Right ventricle myocardium superior (tissue), 1 donor: ENCODE results near the gene C1orf50. TPM values are rescaled to one million over a fixed set of nuclear protein-coding genes. Genes with fewer than 3 reads are reported as not detected.
"Not testable (repeated sequence)": the region's sequence is repeated elsewhere in the genome, so short reads cannot be mapped to it uniquely, and the experiment has no call there.

ENCODE experiments used
- ATAC-seq: fragments of 200-7000 bp; cut with Tn5 transposase; one replicate; pipeline ENCODE4 v1.9.1; 2020; ENCODE audit warnings: mild to moderate bottlenecking; ENCODE audit not compliant: poor library complexity
- DNase-seq: peaks from one replicate; pipeline ENCODE4 v3.0.0-alpha.2; 2020
- intact Hi-C: fragments of 100-400 bp; cut with DNase I; formaldehyde crosslinking; loops from one replicate; pipeline ENCODE4 v1.11.2; 2022
- total RNA-seq: library from RNA; stranded (reverse); fragmentation: NEBNext Ultra II Directional; extraction: Animal tissue kit (Norgen Biotek cat#: 25700); gene quantifications from one replicate; pipeline ENCODE4 v1.2.1, GENCODE V29; 2021
- donor health status: DM: no; HTN: yes; CAD: no; lungs with severe emphysema.

The C1orf50 gene
- total RNA-seq, 1 donor from 2014 or later = 7.6 TPM

DNA sequence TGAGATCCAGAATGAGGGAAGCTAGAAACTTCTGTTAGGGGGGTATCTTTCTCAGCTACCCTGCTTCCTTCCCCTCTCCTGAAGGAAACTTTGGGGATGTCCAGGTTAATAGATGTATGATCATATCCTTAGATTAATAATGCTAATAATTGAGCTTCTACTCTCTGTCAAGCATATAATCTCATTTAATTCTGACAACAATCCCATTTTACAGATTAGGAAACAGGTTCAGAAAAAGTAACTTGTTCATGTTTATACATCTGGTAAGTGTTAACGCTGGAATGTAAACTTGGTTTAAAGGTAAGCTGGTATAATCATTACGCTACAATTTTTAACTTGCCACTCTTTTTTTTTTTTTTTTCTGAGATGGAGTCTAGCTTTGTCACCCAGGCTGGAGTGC lies 16.0 kb downstream of the C1orf50 start:
- ATAC-seq = no peak
- no peak for DNase-seq
- intact Hi-C loops = no loop called here

DNA sequence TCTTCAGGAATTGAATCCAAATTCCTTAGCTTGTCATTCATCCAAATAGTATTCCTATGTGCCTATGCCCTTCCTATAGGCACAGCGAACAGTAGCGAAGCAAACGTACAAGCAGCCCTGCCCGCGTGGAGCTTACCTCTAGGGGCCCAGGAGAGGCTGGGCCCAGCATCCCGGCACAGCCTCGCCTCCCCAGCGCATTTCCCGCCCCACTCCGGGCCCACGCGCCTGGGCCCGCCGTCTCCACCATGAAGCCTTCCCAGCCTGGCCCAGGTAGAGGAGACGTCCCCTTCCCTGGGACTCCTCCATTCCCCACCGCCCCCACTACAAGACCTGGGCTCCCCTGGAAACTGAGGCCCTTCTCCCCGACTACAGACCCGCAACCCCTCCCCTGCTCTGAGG lies 17.5 kb downstream of the C1orf50 start:
- DNase-seq = no peak
- ATAC-seq = no peak
- intact Hi-C loops = no loop called here

DNA sequence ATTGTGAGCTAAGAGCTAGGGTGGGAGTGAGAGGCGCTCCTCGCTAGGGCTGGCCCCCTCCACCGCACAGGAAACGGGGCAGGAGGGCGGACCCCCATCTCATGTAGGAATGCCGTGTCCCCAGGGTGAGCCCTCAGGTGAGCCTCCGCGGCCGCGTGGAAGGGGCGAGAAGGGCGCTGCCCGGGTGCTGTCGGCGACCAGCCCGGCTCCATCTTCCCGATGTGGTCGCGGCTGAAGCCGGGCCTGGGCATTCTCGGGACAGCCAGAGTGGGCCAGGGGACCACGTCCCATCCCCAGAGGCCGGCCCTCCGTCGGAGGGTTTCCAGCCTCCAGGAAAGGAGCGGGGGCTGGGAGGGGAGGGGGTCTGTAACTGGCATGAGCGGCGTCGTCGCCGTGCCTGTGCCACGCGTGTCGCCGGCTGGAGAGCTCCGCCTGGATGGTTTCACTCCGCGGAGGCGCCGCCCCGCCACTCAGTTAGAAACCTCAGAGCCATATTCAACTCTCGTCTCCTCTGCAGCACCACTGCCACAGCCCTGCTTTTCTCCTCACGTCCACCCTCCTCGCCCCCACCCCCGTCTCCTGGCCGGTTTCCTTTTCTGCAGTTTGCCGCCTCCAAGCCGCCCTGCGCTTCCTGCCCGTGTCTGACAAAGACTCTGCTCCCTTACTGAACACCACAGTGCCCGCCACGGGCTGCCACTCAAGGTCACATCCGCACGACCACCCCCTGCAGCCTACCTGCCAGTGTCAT lies 18.1 kb downstream of the C1orf50 start, which contains the start of gene TMEM269:
Gene TMEM269, plus strand, starts transcription at position 46 of the 748 bp plus-strand sequence. CDS start 4,903 bp downstream, outside the sequence.
- ATAC-seq (peak; percentile 56), DNase-seq (peak; percentile 55)
- intact Hi-C loops = no loop called here

DNA sequence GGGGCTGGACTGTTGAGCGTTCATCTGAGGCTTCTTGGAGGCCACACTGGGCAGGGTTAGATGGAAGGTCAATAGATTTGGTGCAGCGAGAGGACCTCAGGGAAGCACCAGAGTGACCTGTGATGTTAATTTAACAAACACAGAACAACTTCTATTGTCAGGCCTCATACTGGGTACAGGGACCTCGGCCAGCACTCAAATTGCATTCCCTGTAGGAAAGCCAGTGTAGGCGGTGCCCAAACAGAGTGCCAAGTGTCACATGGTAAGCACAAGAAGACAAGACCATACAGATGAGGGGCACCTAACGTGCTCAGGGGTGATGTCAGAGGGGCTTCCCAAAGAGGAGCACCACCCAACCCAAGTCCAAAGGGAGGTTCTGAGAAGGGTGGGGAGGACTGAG lies 19.0 kb downstream of the C1orf50 start:
- intact Hi-C loops = no loop called here
- no peak for DNase-seq
- ATAC-seq = peak; percentile 26

DNA sequence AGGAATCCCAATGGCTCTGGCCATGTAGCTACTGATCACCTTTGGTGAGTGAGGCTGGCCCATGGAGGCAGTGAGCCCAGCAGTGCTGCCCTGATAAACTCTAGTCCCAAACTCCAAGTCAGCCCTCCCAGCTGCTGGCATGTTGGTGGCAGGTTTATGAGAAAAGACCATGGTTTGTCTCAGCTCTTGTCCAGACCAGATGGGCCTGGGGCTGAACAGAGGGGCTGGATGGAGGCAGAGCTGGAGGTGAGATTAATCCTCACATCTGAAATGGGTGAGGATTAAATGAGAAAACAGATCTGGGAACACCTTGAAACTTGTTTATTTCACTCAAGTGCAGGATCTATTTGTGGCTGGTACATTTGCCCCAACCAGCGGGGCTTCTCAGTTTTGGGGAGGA lies 21.0 kb downstream of the C1orf50 start:
- DNase-seq (no peak), ATAC-seq (no peak)
- intact Hi-C loops = no loop called here

DNA sequence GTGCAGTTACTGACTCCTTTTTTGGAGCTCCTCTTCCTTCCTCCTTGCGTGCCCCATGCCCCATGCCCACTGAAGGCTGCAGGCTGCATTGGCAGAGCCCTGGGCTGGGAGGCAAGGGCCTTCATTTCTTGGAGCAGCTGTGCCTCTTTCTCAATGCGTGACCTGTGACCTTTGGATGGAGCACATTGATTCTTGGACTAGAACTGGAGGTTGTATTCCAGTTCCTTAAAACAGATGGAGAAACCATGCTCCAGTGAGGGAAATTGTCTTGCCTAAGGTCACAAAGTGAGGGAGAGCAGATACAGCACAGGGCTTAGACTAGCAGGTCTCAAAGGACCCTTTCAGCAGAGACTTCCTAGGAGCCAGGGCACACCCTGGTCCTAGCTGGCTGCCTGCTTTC lies 26.8 kb downstream of the C1orf50 start:
- ATAC-seq (no peak), DNase-seq (peak; percentile 46)
- intact Hi-C loops = no loop called here

DNA sequence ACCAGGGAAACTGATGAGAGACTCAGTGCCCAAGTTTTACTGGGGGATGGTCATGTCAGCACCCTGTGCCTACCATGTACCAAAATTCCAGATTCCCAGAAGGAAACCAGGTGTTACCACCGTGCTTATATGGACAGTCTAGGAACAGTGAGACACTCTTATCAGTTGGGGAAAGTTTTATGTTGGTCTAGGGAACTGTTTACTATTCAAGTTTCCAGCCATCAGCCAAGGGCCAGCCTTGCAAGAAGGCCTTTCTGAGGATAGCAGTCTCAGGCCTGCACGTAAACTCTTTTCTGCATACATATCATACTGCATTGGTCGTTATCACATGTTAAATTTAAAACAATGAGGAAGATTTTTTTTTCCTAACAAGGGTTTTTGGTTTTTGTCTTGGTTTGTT lies 30.4 kb downstream of the C1orf50 start:
- ATAC-seq = no peak
- DNase-seq = no peak
- intact Hi-C loops = no loop called here

DNA sequence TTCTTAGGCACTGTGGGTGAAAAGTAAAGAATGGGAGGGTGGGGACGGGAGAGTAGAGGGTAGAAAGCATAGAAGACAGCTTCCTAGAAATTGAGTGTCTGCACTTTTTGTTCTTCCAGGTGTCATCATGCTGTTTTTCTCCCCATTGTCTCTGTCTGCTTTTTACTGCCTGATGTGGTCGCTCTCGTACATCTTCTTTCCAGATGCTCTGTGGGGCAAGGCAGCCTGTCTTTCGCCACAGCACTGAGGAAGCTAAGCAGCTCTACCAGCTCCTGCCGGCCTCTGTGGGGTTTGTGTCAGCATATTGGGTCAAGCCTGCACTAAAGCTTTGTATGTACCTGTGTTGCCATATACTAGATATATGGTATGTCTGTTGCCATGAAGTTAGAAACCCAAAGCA lies 30.9 kb downstream of the C1orf50 start:
- no peak for ATAC-seq
- intact Hi-C loops = no loop called here
- DNase-seq = no peak

DNA sequence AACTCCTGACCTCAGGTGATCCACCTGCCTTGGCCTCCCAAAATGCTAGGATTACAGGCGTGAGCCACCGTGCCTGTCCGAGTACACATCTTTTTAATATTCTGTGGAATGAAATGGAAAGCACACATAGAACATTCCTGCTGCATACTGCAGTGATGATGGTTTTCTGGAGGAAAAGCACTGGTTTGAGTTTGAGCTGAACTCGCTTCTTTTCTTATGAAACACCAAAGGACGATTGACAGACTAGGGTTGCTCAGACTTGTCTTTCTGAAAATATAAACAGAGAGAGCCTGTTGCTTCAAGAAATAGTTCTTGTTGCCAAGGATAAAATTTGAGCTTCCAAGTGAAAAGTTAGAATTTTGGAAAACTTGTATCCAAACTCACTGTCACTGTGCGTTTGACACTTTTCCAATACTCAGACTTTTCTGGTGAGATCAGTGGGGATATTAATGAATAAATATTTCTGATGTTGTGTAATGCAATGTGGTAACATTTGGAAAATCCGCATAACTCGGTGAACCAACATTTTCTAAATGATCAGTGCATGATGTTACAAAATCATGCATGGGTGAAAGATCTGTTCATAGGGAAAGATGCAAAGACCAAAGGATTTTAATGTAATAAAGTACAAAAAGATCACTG lies 34.9 kb downstream of the C1orf50 start:
- DNase-seq (no peak), ATAC-seq (no peak)
- intact Hi-C loops = no loop called here

DNA sequence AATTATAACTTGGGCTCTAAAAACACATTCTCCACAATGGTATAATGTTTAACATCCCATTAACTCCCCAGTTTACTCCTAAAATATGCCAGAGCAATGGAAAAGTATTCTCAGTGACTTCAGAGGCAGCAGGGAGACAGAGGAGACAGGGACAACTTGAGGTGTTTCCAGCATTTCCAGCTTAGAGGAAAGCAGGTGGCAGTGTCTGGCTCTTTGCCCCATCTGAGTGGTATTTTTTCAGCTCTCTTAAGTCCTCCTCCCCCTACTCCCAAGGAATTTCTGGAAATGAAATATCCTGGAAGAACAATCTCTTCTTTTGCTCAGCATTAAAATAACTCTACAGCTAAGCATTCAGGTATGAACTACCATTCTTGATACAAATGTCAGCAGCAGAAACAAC lies 39.1 kb downstream of the C1orf50 start:
- intact Hi-C loops = no loop called here
- ATAC-seq (no peak), DNase-seq (no peak)

DNA sequence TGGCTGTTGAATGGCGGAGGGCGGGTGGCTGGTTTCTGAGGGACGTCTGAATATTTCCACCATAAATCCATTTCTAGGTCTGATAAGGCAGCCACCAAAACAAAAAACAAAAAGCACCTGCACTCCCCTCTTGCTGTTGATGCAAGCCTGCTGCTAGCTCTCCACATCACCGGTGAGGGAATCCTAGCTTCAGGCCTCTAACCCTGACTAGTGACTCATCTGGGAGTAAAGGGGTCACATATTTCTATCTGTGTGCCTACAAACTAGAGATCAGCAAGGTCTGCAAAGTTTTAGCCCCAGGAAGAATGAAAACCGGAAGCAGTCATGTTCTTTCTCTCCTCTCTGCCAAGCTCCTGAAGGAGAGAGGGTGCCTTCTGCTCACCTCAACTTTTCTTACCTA lies 39.5 kb downstream of the C1orf50 start:
- intact Hi-C loops = no loop called here
- DNase-seq = no peak
- no peak for ATAC-seq

DNA sequence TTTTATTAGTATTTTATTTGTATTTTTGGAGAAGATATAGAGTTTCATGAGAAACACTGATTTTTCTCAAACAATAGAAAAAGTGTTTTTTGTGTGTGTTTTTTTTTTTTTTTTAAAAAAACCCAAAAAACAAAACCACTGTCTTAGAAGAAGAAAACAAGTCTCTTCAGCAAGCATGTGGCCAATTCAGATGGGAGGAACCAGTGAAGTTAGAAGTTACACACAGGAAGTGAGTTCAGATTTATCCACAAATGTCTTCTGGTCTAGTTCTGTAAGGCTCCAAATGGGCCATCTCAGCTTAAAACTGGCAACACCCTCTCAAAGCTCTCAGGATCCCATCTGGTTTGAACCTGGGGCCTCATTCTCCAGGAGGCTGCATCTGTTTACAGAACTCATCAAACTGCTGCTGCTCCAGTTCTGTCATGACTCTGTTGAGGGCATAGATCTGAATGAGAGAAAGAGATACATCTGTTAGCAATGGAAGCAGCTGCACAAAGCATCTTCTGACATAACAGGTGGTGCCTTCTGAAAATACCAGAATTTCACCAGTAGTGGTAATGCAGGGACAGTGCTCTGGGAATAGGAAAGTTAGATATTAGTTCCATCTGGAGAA lies 40.1 kb downstream of the C1orf50 start:
- ATAC-seq = no peak
- DNase-seq = no peak
- intact Hi-C loops = no loop called here

DNA sequence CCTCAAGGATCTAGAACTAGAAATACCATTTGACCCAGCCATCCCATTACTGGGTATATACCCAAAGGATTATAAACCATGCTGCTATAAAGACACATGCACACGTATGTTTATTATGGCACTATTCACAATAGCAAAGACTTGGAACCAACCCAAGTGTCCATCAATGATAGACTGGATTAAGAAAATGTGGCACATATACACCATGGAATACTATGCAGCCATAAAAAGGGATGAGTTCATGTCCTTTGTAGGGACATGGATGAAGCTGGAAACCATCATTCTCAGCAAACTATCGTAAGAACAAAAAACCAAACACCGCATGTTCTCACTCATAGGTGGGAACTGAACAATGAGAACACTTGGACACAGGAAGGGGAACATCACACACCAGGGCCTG lies 47.8 kb downstream of the C1orf50 start:
- ATAC-seq, DNase-seq, intact Hi-C loops: not testable (repeated sequence)

DNA sequence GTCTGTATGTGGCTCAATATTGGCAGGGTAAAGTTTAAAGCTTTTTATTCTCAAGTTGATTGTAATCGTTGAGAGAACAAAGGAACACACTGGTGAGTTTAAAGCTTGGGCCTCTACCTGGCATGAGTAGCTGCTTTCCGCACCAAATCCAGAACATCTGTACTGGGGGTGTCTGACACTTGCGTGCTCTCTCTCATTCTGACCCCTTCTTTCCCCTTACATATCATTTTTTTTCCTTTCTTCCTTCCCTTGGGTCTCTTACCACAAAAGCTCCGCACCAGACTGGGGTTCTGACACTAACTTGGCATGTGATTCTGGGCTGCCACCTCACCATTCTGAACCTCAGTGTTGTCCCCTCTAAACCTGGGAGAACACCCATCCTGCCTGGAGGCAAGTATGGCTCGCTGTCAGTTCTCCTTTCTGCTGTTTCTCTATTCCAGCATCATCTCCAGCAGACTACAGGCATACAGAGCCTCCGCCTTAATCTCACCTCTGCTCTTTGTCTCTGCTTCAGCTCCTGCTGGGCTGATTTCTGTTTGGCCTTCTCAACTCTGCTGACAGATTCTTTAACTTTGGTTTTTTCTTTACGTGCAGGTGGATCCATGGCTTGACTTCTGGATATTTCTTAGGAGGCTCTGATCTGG lies 49.0 kb downstream of the C1orf50 start:
- DNase-seq (no peak), ATAC-seq (no peak)
- intact Hi-C loops = no loop called here

DNA sequence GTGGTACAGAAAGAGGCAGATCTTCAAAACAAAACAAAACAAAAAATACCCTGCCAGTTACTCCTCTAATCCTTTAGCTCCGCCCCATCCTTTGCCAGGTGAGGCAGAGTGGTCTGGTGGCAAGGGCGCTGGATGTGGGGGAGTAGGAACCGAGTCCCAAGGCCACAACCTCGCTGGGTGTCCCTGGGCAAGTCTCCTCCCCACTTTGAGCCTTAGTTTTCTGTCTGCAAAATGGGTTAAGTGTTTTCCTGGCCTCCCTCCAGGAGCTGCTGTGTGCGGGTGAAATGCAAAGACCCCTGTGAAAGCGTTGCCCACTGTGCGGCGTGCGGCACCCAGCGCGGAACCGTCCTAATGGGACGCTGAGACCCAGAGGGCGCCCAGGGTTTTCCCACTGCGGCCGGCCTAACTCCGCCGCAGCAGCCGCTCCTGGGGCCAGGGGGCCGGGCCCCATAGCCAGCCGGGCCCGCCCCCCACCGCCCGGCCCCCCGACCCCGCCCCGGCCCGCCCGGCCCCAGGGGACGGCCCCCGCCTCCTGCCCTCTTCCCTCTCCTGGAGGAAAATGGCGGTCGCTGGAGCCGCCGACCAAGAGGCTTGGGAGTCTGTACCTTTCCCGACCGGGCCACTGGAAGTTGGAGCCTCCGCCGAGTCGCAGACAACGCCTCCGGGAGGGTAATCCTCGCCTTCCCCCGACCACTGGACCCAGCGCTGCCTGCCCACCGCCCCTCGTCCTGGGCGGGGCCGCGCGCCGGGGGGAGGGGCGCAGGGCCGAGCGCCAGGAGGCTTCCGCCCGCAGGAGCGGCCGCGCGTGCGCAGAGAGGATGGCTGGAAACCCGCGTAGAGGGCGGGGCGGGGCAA lies 49.8 kb downstream of the C1orf50 start, which contains the start of the genes ERMAP and SVBP:
Gene ERMAP, plus strand, starts transcription at position 538 of the 855 bp plus-strand sequence. CDS start 13,327 bp downstream, outside the sequence.
Gene SVBP, minus strand, starts transcription at position 813 of the 855 bp plus-strand sequence. CDS start 853 bp downstream, outside the sequence.
- DNase-seq (peak; percentile 96), ATAC-seq (peak; percentile 99)
- intact Hi-C loops = no loop called here

DNA sequence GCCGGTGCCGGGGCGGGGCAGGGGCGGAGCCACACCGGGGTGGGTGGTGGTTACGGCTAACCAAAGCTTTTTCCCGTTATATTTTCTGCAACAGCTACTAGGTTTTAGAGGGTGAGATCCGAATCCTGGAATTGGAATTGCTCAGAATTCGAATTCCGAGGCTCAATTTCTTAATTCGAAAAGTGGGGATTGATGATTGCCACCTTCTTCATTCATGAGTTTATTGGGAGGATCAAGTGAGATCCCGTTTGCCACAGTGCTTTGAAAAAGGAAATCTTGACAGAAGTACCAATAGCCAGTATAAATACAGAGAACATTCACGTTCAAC lies 50.4 kb downstream of the C1orf50 start:
- ATAC-seq = no peak
- DNase-seq = no peak
- intact Hi-C loops = no loop called here

DNA sequence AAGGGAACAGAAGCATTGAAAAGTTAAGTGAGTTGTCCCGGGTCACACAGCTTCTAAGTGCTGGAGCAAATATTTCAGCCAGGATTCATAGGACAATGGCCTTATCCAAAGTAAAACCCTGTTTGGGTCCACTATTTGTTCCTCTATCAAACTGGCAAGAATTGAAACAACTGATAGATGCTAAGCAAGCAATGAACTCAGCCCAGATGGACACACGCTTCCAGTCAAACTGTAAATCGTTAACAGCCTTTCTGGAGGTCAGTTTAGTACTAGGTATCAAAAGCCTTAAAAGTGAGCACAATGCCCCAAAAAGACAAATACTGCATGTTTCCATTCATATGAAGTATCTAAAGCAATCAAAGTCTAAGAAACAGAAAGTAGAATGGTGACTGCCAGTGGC lies 50.9 kb downstream of the C1orf50 start:
- ATAC-seq (no peak), DNase-seq (no peak)
- intact Hi-C loops = no loop called here

DNA sequence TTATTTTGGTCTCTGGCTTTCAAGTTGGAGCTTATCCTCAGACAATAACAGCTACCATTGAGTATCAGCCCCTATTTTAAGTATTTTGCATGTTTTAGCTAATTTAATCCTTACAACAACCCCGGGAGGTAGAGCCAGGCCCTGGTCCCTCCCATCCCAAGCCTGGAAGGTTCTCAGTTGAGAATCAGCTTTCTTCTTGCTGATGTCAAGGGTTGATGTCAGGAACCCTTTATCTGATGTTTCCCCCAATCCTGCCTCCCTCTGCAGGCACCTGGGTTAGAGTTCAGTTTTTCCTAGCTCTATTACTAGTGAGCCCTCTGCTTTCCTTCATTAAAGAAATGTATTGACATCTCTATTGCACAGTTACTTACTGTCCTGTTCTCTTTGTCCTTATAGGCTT lies 53.8 kb downstream of the C1orf50 start:
- intact Hi-C loops = no loop called here

DNA sequence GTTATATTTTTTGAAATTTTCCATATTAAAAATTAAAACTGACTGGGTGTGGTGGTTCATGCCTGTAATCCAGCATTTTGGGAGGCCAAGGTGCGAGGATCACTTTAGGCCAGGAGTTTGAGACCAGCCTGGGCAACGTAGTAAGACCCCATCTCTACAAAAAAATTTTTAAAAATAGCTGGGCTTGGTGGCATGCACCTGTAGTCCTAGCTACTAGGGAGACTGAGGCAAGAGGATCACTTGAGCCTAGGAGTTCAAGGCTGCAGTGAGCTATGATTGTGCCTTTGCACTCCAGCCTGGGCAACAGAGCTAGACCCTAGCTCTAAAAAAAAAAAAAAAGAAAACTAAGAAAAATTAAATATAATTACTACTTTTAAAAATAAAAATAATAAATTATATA lies 54.6 kb downstream of the C1orf50 start:
- DNase-seq (no peak), ATAC-seq (no peak)
- intact Hi-C loops = no loop called here

More for the DNA sequence above, 53.8 kb downstream of the C1orf50 start:
- ATAC-seq (no peak), DNase-seq (no peak)
